ENCODE measurements around the gene ASCC3.

ASCC3 gene

GRCh38 chr6:100553243-100553642 is 327.9 kb downstream of the ASCC3 start:
- H3K27me3 ChIP-seq (ENCODE audit: insufficient read depth, low read length) = no peaks in the 10 kb centered on the region
- H3K9ac ChIP-seq (ENCODE audit: low read length) = no peak overlapping the region
- H2AFZ ChIP-seq (ENCODE audit: low read length) = no peak overlapping the region
- H3K9me3 ChIP-seq (ENCODE audit: low read length) = 0 out of 2 replicates have a peak, but pooled peaks cover 2% of the 10 kb centered on the region
- H3K9me2 ChIP-seq (ENCODE audit: low read depth, low read length) = no peaks in the 10 kb centered on the region
- no peaks in the 10 kb centered on the region for H3F3A ChIP-seq (ENCODE audit: insufficient read depth, low read length)
- no peaks in the 10 kb centered on the region for H4K20me1 ChIP-seq (ENCODE audit: insufficient read depth, low read length)
- H3K27ac ChIP-seq (ENCODE audit: low read depth, low read length, poor library complexity, severe bottlenecking) = no peak overlapping the region
- no peak overlapping the region for H3K4me2 ChIP-seq (ENCODE audit: low read length)
- TF ChIP-seq CTCF (IDR thresholded peaks at IDR 0.05; ENCODE audit: low read length) (no peak), EZH2 (IDR thresholded peaks at IDR 0.05; ENCODE audit: borderline replicate concordance, low read length) (no peak)
- no peaks in the 10 kb centered on the region for H3K36me3 ChIP-seq (ENCODE audit: insufficient read depth, low read length)
- no peaks in the 10 kb centered on the region for H3K79me2 ChIP-seq (ENCODE audit: insufficient read depth, low read length)
- H3K4me1 ChIP-seq (ENCODE audit: insufficient read depth, low read length, severe bottlenecking) = no peaks in the 10 kb centered on the region
- no peak overlapping the region for H3K4me3 ChIP-seq (ENCODE audit: low read depth, low read length, poor library complexity, severe bottlenecking)

GRCh38 chr6:100549406-100550167 is 331.5 kb downstream of the ASCC3 start:
- no peaks in the 10 kb centered on the region for H3K9me3 ChIP-seq (ENCODE audit: low read length)
- H3K4me2 ChIP-seq (ENCODE audit: low read length) = no peak overlapping the region
- no peaks in the 10 kb centered on the region for H4K20me1 ChIP-seq (ENCODE audit: insufficient read depth, low read length)
- H3F3A ChIP-seq (ENCODE audit: insufficient read depth, low read length) = no peaks in the 10 kb centered on the region
- H3K27ac ChIP-seq (ENCODE audit: low read depth, low read length, poor library complexity, severe bottlenecking) = no peak overlapping the region
- H3K9ac ChIP-seq (ENCODE audit: low read length) = no peak overlapping the region
- TF ChIP-seq CTCF (IDR thresholded peaks at IDR 0.05; ENCODE audit: low read length) (no peak), EZH2 (IDR thresholded peaks at IDR 0.05; ENCODE audit: borderline replicate concordance, low read length) (no peak)
- no peaks in the 10 kb centered on the region for H3K79me2 ChIP-seq (ENCODE audit: insufficient read depth, low read length)
- H3K9me2 ChIP-seq (ENCODE audit: low read depth, low read length) = no peaks in the 10 kb centered on the region
- H3K36me3 ChIP-seq (ENCODE audit: insufficient read depth, low read length) = no peaks in the 10 kb centered on the region
- no peak overlapping the region for H2AFZ ChIP-seq (ENCODE audit: low read length)
- no peaks in the 10 kb centered on the region for H3K27me3 ChIP-seq (ENCODE audit: insufficient read depth, low read length)
- no peak overlapping the region for H3K4me3 ChIP-seq (ENCODE audit: low read depth, low read length, poor library complexity, severe bottlenecking)
- H3K4me1 ChIP-seq (ENCODE audit: insufficient read depth, low read length, severe bottlenecking) = no peaks in the 10 kb centered on the region

- H3K4me1 ChIP-seq (ENCODE audit: insufficient read depth, low read length, severe bottlenecking) = no peaks in the 10 kb centered on the region
- no peaks in the 10 kb centered on the region; the same call in 1 of the 2 replicates for H3F3A ChIP-seq (ENCODE audit: insufficient read depth, low read length)
- H3K9me3 ChIP-seq (ENCODE audit: low read length) = 0 out of 2 replicates have a peak, but pooled peaks cover 2% of the 10 kb centered on the region
- H3K27me3 ChIP-seq (ENCODE audit: insufficient read depth, low read length) = no peaks in the 10 kb centered on the region
- no peak overlapping the region for H3K9ac ChIP-seq (ENCODE audit: low read length)
- H3K4me3 ChIP-seq (ENCODE audit: low read depth, low read length, poor library complexity, severe bottlenecking) = no peak overlapping the region
- no peaks in the 10 kb centered on the region for H4K20me1 ChIP-seq (ENCODE audit: insufficient read depth, low read length)
- TF ChIP-seq CTCF (IDR thresholded peaks at IDR 0.05; ENCODE audit: low read length) = no peak
- no peak for TF ChIP-seq EZH2 (IDR thresholded peaks at IDR 0.05; ENCODE audit: borderline replicate concordance, low read length)
- no peaks in the 10 kb centered on the region for H3K9me2 ChIP-seq (ENCODE audit: low read depth, low read length)
- no peak overlapping the region for H2AFZ ChIP-seq (ENCODE audit: low read length)
- H3K36me3 ChIP-seq (ENCODE audit: insufficient read depth, low read length) = peaks cover 26% of the 10 kb centered on the region
- no peaks in the 10 kb centered on the region for H3K79me2 ChIP-seq (ENCODE audit: insufficient read depth, low read length)
- no peak overlapping the region for H3K4me2 ChIP-seq (ENCODE audit: low read length)
- no peak overlapping the region for H3K27ac ChIP-seq (ENCODE audit: low read depth, low read length, poor library complexity, severe bottlenecking)
Measured at GRCh38 chr6:100538086-100538485, 343.0 kb downstream of the ASCC3 start.

Data from OCI-LY1 (cell line).